Astrocyte (in vitro differentiated cells and primary cell): ENCODE measurements around the gene HLCS.

Experiments used
- CTCF ChIP-seq: IDR thresholded peaks from 2 replicates; pipeline ENCODE4 v1.5.1; 2011; ENCODE audit warnings: low read depth, mild to moderate bottlenecking, inconsistent platforms, low read length, moderate library complexity; ENCODE audit not compliant: insufficient read depth
- EZH2 ChIP-seq: IDR thresholded peaks from 2 replicates; pipeline ENCODE4 v1.6.1; 2012; ENCODE audit warnings: mild to moderate bottlenecking, low read length, inconsistent platforms; ENCODE audit not compliant: insufficient read depth

DNA sequence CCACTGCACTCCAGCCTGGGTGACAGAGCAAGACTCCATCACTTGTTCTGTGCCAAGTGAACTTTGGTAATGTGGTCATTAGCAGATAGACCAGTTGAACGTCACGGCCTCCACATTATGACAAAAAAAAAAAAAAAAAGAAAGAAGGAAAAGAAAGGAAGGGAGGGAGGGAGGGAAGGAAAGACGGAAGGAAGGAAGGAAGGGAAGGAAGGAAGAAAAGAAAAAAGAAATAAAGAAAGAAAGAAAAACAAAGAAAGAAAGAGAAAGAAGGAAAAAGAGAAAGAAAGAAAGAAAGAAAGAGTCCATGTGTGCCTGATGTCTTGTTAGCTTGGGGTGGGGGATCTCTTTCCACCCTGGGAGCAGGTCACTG lies 222.3 kb downstream of the HLCS start:
- TF ChIP-seq CTCF (no peak), EZH2 (no peak)
